ENCODE measurements around the gene MPZL3.

GRCh38 chr11:118226781-118227180, 25.4 kb downstream of the MPZL3 start:
- no peak for TF ChIP-seq CTCF (IDR thresholded peaks at IDR 0.05)
- TF ChIP-seq POLR2A (IDR thresholded peaks at IDR 0.05) = no peak

All from esophagus squamous epithelium (tissue), 4 donors.